HG03064 (cell line): ENCODE data around the gene POLR3GL.

ENCODE experiments used
- ATAC-seq: cut with Tn5 transposase; IDR thresholded peaks from one replicate; pipeline ENCODE4 v1.9.1; 2021; ENCODE audit warnings: low read depth; ENCODE audit not compliant: unreplicated experiment

Gene POLR3GL

GRCh38 chr1:145990249-145990855, 25.9 kb downstream of the POLR3GL start:
- ATAC-seq, result no peak

GRCh38 chr1:145991735-145992412, 27.4 kb downstream of the POLR3GL start:
- no peak for ATAC-seq

- no peak for ATAC-seq
These were observed 28.0 kb downstream of the POLR3GL start for GRCh38 chr1:145992502-145992936.

- ATAC-seq, result no peak
These were observed 28.6 kb downstream of the POLR3GL start for GRCh38 chr1:145992958-145993617.

- ATAC-seq, result no peak
These were observed 29.3 kb downstream of the POLR3GL start for GRCh38 chr1:145993618-145994390.

DNA sequence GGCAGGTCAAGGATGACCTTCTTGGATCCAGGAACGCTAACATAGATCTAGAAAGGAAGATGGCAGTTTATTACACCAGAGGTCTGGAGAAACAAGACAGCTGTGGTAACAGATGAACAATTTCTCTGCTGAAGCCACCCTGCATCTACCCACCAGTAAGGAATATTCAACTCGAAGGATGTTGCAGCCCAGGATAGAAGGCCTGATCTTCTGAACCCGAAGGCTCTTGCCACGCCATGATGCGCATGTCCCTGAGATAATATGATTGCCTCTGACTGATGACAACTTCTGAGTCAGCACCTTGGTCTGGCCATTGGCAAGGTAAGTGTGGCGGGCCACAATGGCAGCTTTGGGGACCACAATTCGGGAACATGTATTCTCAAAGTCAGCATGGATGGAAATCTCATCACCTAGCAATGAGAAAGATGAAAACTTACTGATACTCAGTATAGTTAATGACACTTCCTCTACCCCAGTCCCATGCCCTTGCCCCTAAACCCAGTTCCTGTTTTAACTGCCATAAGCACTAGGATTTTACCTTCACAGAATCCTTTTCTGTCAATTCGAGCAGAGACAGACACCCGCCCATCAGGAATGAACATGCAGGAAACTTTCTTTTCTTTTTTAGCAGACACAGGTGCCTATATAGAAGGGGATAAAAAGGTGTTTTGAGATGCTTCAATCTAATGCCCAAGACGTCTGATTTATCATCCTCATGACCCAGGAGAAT, 30.1 kb downstream of the POLR3GL start:
- no peak for ATAC-seq

DNA sequence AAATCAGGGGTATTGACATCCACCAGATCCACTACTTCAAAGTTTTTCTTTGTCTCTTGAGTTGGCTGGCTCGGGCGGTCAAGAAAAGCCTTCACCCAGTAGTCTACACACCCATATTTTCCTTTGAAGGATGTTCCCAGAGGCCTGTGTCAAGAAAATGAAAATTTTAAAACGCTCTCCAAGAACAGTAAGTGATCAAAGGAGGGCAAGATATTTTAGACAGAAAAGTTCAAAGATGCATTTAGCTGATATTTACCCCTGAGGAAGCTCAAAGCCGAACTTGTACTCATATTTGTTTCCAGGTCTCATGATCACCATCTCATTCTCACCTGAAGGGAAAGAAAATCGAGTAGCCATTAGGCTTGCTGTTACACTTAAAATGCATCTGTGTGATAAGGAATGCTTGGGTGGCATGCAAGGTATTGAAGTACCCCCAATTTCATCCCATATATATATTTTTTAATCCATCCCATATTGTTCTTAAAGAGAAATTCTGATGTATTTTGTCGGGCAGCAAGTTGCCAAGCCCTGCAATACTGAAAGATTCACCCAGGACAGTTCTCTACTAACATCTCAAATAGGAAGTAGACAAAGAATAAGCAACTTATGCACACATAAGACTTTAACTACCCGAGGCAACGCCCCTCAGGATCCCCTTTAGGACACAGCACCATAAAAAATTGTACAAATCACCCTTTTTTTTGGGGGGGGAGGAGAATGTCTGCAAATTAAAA, 30.8 kb downstream of the POLR3GL start:
- ATAC-seq, result no peak

DNA sequence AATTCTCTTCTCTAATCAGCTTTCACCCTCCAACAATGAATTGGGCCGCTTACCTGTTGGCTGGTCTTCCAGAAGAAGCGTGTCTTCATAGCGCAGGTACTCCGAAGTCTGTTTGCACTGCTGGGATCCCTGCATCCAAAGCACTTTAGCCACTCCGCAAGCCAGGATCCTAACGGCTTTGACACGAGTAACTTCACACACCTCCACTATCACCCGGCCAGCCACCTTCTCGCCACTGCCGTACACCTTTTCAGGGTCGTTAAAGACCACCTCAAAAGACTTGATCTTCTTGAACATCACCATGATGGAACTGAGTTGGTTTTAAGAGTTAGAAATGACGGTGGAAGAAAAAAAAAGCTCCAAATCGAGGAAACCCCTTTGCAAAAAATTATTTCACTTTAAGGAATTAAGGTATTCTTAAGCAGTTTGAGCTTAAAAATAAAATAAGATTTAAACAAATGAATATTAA, 31.5 kb downstream of the POLR3GL start:
- no peak for ATAC-seq

DNA sequence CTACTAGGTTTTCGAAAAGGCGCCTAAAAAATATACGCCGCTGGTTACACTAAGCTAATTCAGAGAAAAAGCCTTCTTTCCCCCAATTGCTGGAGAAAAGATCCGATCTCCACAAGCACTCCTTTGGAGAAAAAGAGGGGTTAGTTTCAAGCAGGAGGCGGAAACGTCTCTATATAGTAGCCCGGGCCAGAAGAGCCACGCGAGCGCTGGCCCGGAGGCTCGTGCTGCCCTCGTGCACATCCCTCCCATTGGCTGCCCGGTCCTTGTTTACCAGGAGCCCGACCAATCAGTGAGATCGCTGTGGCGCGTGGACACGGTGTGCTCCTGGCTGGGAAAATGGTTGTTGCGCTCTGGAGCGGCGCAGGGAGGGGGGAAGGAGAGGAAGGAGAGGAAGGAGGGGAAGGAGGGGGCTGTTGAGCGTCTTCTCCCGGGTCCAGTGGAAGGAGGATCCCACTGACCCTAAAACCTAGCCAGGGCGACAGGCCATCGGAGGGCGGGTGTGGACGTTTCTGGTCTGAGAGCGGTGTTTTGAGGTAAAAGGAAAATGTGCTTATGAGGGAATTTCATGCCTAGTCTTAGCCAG, 32.0 kb downstream of the POLR3GL start, which contains the start of gene TXNIP:
Gene TXNIP (minus strand): TSS at position 147 of the 583 bp plus-strand sequence. CDS start 313 bp downstream, outside the sequence.
- ATAC-seq, result peak; percentile 79

- ATAC-seq, result no peak
These were observed 32.7 kb downstream of the POLR3GL start for GRCh38 chr1:145997016-145997717.

GRCh38 chr1:145997718-145998023, 33.2 kb downstream of the POLR3GL start:
- no peak for ATAC-seq

GRCh38 chr1:145999321-146000024, 35.0 kb downstream of the POLR3GL start:
- ATAC-seq, result no peak

DNA sequence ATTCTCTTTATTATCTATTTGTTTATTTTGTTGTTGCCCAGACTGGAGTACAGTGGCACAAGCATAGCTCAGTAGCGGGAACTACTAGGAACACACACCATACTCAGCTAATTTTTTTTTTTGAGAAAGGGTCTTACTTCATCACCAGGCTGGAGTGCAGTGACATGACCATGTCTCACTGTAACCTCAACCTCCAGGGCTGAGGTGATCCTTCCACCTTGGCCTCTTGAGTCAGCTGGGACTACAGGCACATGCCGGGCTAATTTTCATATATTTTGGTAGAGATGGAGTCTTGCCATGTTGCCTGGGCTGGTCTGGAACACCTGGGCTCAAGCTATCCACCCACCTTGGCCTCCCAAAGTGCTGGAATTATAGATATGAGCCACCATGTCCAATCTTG, 37.2 kb downstream of the POLR3GL start:
- ATAC-seq, result no peak

GRCh38 chr1:146007489-146008133, 43.1 kb downstream of the POLR3GL start:
- ATAC-seq, result no peak

GRCh38 chr1:146010126-146010738, 45.7 kb downstream of the POLR3GL start:
- ATAC-seq, result no peak

DNA sequence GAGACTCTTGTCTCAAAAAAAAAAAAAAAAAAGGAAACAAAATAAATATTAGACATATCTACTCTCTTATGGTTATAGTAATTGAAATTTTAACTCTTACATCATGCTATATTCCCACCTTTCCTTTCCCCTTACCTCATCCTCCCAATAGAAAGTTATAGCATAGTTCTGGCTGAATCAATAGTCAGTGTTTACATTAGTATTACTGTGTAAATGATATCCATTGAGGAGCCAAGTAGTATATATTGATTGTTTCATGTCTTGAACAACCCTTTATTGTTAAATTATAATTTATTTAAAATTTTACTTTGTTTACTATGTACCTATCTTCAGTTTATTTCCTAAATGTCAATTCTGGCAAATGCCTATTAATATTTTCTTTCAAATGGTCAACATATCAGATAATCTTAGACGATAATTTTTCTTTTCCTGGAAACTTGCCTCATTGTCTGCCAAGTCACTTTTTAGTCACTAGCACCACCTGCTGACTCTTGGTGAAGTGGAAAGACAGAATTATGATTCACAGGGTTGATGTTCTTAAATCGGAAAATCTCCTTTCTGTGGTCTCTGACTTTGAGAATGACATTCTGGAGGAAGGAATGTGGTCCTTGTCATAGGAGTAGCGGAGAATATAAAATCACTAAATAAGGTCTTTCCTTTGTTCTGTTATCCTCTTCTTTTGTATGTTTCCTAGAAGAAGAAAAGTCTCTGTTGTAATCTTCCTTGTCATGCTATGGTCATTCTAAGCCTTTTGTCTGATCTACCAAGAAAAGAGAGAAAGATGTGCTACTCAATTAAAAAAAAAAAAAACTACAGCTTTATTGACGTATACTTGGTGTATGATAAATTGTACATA, 48.4 kb downstream of the POLR3GL start:
- ATAC-seq, result no peak
